ENCODE data around the gene ZSCAN5A.

- TF ChIP-seq CTCF (IDR thresholded peaks at IDR 0.05; ENCODE audit: low read depth, low read length): no peak
- TF ChIP-seq POLR2A (IDR thresholded peaks at IDR 0.05; ENCODE audit: extremely low read depth, insufficient read length): no peak
- TF ChIP-seq MAX (IDR thresholded peaks at IDR 0.05; ENCODE audit: low read depth, low read length): no peak
Observed at GRCh38 chr19:56291867-56292266, 22.8 kb downstream of the ZSCAN5A start.
